ENCODE results near the gene TRIM3. TPM values are rescaled to one million over a fixed set of nuclear protein-coding genes. Genes with fewer than 3 reads are reported as not detected.

Gene TRIM3
- total RNA-seq = 10 to 100 TPM; 29.3 to 31.3 TPM

DNA sequence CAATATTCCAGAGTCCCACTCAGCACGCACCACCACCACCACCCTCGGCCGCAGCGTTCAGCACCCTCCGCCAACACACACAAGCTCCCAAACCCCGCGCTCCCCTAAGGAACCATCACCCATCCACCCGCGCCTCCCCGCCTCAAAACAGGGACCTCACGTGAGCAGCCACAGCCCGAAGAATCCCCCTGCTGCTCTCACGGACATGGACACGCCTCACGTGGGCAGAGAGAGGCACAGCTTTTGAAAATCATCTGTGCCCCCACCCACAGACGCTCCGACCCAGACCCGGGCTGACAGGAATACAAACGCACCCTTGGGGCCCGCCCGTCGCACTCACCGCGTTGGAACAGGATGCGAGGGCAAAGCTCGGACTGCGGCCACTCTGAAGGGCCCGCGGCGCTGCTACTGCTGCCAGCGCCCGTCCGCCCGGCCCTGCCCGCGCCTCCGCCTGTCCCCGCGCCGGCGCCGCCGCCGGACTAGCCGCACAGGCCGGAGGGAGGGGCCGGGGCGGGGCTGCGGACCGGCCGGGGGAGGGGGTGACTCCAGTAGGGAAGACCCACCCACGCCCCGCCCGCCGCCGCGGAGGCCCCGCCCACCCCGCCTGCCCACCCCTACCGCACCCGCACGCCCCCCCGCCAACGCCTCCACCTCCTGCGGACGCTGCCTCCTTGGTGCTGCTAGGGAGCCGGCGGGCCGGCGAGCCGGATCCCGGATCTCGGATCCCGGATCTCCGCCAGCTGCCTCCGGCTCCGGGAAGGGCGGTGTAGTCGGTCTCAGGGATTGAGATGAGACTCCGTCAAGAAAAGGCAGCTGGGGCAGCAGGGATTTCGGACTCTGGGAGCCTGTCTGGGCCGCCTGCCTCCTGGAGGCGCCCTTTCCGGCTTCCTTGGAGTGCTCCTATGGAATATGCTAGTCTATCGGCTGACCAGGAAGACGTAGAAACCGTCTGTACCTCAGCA, at the start of gene TRIM3:
Gene TRIM3, minus strand, starts transcription at position 491 of the 962 bp plus-strand sequence. CDS start 8,246 bp downstream, outside the sequence.

GRCh38 chr11:6497069-6497839, 23.5 kb upstream of the TRIM3 start, which contains the start of gene DNHD1:
TSS of gene DNHD1 (plus strand) at chr11:6497280. CDS start at chr11:6498216, 936 bp downstream.

GRCh38 chr11:6481012-6481923, 7.5 kb upstream of the TRIM3 start, which contains the start of the genes ARFIP2 and TIMM10B:
TSS of gene ARFIP2 (minus strand) at chr11:6481331. CDS start at chr11:6480421, 910 bp downstream.
TSS of gene TIMM10B (plus strand) at chr11:6481501. CDS start at chr11:6481517, 16 bp downstream.

GRCh38 chr11:6440906-6441358, 32.8 kb downstream of the TRIM3 start, which contains the start of gene HPX:
TSS of gene HPX (minus strand) at chr11:6440987. CDS start at chr11:6440963, 24 bp downstream.

DNA sequence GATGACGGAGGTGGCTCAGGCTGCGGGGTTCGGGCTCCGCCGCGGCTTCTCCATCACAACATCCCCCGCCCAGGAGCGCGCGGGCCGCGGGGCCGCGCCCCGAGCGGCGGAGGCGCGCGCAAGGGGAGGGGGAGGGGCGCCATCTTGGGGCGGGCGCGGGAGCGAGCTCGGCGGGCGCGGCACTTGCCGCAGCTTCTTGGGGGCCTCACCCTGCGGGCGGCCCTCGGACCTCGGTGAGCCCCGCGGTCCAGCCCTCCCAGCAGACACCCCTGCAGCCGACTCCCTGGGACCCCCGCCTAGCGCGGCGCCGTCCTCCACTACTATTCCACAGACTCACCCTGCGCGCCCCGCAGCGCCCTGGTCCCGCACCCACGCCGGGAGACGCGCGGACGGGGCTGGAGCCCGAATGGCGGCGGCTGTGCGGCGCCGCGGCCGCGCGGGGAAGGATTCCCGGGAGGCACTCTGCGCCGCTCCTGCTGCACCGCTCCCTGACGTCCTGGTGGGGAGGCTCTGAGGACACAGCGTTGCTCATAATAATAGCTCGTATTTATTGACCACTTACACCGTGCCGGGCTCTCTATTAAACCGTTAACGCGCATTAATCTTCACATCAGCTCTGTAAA, 54.6 kb downstream of the TRIM3 start, which contains the start of gene APBB1:
Gene APBB1, minus strand, starts transcription at position 86 of the 623 bp plus-strand sequence. CDS start 7,747 bp downstream, outside the sequence.

Other genes starting within 250 kb of the TRIM3 start
- 10 to 100 TPM; 14.7 to 21.3 TPM for gene FHIP1B, start 239.3 kb downstream of the TRIM3 start, total RNA-seq
- under 1 TPM in 1 of 2 donors, not detected in 1; under 0.01 TPM for gene CNGA4, start 234.9 kb downstream of the TRIM3 start, total RNA-seq
- not detected for gene CCKBR, start 214.1 kb downstream of the TRIM3 start, total RNA-seq
- gene CAVIN3, start 153.4 kb downstream of the TRIM3 start, total RNA-seq = 100 to 1,000 TPM; 196 to 200 TPM
- gene SMPD1, start 83.5 kb downstream of the TRIM3 start, total RNA-seq = 10 to 100 TPM; 36.3 to 68.8 TPM
- gene APBB1, start 54.8 kb downstream of the TRIM3 start, total RNA-seq = 10 to 100 TPM; 54.0 to 85.6 TPM
- gene HPX, start 33.0 kb downstream of the TRIM3 start, total RNA-seq = 1 to 10 TPM in 1 of 2 donors, under 1 TPM in 1; 0.34 to 1.3 TPM
- gene ARFIP2, start 7.4 kb upstream of the TRIM3 start, total RNA-seq = 10 to 100 TPM; 60.6 to 60.9 TPM
- 10 to 100 TPM; 59.5 to 65.9 TPM for gene TIMM10B, start 7.6 kb upstream of the TRIM3 start, total RNA-seq
- 10 to 100 TPM in 1 of 2 donors, 1 to 10 TPM in 1; 8.7 to 13.1 TPM for gene DNHD1, start 23.3 kb upstream of the TRIM3 start, total RNA-seq
- gene RRP8, start 129.7 kb upstream of the TRIM3 start, total RNA-seq = 10 to 100 TPM; 12.7 to 14.0 TPM
- 100 to 1,000 TPM; 151 to 152 TPM for gene ILK, start 129.8 kb upstream of the TRIM3 start, total RNA-seq
- gene TAF10, start 138.3 kb upstream of the TRIM3 start, total RNA-seq = 10 to 100 TPM; 21.7 to 39.6 TPM
- 100 to 1,000 TPM; 213 to 236 TPM for gene TPP1, start 145.5 kb upstream of the TRIM3 start, total RNA-seq
- 1 to 10 TPM; 1.0 to 4.0 TPM for gene DCHS1, start 181.9 kb upstream of the TRIM3 start, total RNA-seq
- 10 to 100 TPM; 37.9 to 84.6 TPM for gene MRPL17, start 209.4 kb upstream of the TRIM3 start, total RNA-seq

Data from melanocyte of skin (primary cell).